NCI-H526 (cell line): Measurements from ENCODE around the gene TNP2.

Source experiments
- DNase-seq, 2 experiments: peaks; one replicate each; lab custom pipeline; 2025; lab: John Stamatoyannopoulos, UW

The TNP2 gene

GRCh38 chr16:11277607-11278337, 8.6 kb upstream of the TNP2 start:
- no peak for DNase-seq

- DNase-seq, result no peak
Measured at GRCh38 chr16:11276896-11277593, 7.9 kb upstream of the TNP2 start.

DNA sequence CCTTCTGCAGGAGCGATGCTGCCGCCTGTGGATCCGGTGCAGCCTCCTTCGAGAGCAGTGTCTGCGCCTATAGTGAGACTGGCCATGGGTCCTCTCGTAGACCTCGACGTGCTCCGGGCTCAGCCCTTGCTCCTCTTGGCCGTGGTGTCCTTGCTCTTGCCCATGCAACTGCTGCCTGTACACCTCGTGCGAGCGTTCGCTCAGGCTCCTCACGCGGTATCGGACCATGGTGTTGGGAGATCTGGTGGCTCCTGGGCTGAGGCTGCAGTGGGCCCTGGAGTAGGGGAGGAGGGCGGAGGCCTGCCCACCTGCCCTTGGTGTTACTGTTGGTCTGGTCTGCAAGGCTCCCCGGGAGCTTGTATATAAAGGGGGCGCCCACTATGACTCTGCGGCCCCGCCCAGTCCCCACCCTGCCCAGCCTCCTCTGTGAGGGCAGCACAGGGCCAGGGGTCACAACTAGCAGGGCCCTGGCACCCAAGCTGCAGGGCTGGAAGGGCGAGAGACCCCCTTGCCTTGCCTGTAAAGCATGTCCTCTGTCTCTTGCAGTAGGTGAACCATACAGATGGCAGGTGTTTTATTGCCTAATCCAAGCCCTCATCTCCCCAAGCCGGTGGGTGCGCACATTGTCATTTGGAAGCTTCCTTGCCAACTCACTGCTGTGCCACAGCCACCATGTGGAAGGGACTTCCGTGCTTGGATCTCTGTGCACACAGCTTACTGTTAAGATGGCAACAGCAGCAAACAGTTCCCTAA, 7.2 kb upstream of the TNP2 start, which contains the start of gene PRM2:
Gene PRM2 (minus strand): TSS at position 338 of the 753 bp plus-strand sequence. CDS start 110 bp downstream, at position 228.
- no peak for DNase-seq

- no peak for DNase-seq
Measured at GRCh38 chr16:11274964-11275363, 5.8 kb upstream of the TNP2 start.

GRCh38 chr16:11273721-11274324, 4.7 kb upstream of the TNP2 start:
- no peak for DNase-seq

GRCh38 chr16:11272921-11273720, 4.0 kb upstream of the TNP2 start, which contains the start of gene PRM3:
PRM3 (minus strand) TSS chr16:11273629; CDS start chr16:11273595, 34 bp downstream.
- no peak for DNase-seq

- no peak for DNase-seq
Measured at GRCh38 chr16:11272484-11272883, 3.4 kb upstream of the TNP2 start.

- DNase-seq, result no peak
Measured at GRCh38 chr16:11271610-11272009, 2.5 kb upstream of the TNP2 start.

DNA sequence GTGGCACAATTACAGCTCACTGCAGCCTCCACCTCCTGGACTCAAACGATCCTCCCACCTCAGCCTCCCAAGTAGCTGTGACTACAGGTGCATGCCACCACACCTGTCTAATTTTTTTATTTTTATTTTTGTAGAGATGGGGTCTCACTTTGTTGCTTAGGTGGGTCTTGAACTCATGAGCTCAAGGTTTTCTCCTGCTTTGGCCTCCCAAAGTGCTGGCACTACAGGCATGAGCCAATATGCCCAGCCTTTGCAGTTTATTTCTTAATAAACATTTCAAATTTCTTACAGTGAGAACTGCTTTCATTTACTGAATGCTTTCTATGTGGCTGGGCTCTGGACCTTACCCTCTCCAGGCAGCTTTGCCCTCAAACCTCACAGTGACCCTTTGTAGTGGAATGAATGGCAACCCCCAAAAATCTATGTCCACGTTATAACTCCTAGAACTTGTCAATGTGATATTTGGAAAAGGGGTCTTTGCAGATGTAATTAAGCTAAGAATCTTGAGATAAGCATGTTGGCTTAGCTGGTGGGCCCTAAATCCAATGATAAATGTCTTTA, 1.6 kb upstream of the TNP2 start:
- DNase-seq, result no peak

DNA sequence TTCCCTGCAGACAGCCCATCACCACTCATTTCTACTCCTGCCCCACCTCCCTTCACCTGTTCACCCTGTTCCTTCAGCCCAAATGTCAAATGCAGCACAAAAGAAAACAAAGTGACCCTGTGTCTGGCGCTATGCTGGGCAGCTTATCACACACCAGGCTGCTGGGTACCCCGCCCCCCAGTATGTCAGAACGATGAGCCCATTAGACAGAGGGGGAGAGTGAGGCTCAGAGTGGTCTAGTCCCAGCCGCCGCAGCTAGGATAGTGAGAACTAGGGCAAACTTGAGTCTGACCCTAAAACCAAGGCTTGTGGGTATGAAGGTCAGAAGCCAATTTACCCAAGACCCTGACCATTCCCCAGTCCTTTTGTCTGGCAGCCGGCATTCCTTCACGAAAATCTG, 4.0 kb downstream of the TNP2 start:
- no peak for DNase-seq

- no peak for DNase-seq
Measured at GRCh38 chr16:11264155-11264832, 4.8 kb downstream of the TNP2 start.

DNA sequence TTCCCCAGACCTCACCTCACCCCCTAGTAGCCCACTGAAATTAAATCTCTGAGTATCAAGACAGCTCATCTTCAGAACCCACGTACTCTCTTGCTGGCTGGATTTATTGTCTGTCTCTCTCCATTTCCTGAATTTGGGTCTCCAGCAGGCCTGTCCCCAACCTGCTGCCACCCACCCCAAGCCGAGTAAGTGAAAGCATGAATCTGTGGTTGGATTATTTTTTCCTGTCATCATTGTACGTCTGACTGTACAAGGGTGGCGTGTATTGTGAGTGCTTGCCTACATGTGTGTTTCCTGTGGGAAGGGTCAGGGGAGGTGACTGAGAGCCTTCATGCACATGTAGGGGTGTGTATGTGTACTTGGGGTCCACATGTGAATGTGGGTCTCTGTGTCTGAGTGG, 5.4 kb downstream of the TNP2 start:
- no peak for DNase-seq

GRCh38 chr16:11262915-11263314, 6.2 kb downstream of the TNP2 start:
- no peak for DNase-seq

DNA sequence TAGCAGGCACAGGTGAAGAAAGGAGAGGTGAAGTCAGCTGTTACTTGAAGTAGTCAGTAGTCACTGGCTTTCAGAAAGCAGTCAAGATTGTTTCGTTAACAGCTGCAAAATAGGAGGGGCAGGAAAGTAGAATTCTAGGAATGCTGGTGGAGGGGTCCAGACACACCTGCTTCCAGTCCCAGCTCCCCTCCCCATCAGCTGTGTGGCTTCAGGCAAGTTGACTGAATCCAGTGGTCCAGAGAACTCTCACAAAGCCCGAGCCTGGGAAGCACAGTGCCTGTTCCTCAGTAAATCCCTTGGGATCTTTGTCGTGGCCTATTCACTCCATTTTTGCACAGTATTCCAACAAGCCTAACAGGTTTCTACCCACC, 8.5 kb downstream of the TNP2 start:
- no peak for DNase-seq

- no peak for DNase-seq
Measured at GRCh38 chr16:11259655-11260595, 9.2 kb downstream of the TNP2 start.

- DNase-seq, result no peak
Measured at GRCh38 chr16:11258553-11259492, 10.3 kb downstream of the TNP2 start.

DNA sequence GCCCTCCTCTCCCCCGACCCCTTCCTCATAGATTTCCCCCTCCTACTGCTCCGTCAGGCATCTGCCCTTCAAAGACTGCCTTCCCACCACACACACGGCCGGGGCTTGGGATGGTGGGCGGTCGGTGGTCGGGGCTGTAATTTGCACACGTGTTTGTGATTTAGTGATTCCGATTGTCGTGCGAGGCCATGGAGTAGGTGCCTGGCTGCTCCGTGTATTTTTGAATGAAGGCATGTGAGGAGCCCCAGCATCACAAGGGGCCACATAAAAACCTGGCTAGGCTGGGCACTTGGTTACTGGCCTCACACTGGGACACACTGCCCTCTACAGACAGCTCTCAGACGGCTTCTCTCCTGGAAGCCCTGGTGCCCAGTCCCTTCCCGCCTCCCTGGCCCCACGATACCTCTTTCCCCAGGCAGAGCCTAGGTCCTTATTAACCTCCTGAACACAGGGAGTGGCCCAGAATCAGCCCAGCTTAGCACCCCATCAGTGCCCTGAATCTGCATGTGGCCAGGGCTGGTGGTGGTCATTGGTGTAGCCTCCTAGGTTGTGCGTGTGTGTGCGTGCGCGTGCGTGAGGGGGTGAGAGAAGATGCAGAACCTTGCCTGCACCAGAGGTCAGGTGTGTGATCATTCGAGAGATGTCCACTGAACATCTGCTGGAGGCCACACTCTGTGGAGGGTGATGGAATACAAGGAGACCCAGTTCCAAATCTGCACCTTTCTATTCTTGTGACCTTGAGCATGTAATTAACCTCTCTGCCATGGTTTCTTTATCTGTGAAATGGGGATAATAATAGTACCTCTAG, 11.8 kb downstream of the TNP2 start:
- DNase-seq, result peak; percentile 59 to 91
